ENCODE measurements around the gene MAP3K1. TPM values are rescaled to one million over a fixed set of nuclear protein-coding genes. Genes with fewer than 3 reads are reported as not detected.

The MAP3K1 gene
- total and polyA plus RNA-seq, 9 of the 15 experiments (the other 6 are each of a cell fraction or from before 2014, with no cell fraction given) = 3.9 to 13.9 (median 7.5) TPM

DNA sequence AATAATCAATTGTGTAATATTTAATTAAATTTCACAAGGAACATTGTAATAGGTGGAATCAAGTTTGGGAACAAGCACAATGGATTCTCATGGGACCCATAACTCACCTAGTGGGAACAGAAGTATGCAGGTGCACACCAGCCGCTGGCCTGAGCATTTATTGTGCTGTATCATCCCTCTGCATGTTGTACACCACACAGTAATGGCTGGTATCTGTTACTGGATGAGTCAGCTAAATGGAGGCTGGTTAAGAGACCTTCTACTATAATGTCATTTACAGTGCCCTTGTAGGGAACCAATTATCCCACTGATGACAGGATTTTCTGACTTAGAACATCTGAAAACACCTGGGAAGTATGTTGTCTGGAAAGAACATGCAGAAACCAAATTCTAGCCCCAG, 3.2 kb upstream of the MAP3K1 start (continued):
- no peak for TF ChIP-seq RBM15 (IDR thresholded peaks at IDR 0.05; ENCODE audit: insufficient read depth, low read length)
- TF ChIP-seq, protein P1, sequence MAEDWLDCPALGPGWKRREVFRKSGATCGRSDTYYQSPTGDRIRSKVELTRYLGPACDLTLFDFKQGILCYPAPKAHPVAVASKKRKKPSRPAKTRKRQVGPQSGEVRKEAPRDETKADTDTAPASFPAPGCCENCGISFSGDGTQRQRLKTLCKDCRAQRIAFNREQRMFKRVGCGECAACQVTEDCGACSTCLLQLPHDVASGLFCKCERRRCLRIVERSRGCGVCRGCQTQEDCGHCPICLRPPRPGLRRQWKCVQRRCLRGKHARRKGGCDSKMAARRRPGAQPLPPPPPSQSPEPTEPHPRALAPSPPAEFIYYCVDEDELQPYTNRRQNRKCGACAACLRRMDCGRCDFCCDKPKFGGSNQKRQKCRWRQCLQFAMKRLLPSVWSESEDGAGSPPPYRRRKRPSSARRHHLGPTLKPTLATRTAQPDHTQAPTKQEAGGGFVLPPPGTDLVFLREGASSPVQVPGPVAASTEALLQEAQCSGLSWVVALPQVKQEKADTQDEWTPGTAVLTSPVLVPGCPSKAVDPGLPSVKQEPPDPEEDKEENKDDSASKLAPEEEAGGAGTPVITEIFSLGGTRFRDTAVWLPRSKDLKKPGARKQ (CRISPR knock-in tag; IDR thresholded peaks at IDR 0.05) = no peak
- no peak for TF ChIP-seq GABPB2 (CRISPR knock-in tag; conservative IDR thresholded peaks at IDR 0.05)
- TF ChIP-seq ZNF133 (CRISPR knock-in tag; IDR thresholded peaks at IDR 0.05) = no peak
- 0 out of 2 replicates have a peak, but pooled peaks have one; percentile 43 for TF ChIP-seq MYNN (IDR thresholded peaks at IDR 0.05)
- TF ChIP-seq MYNN (CRISPR knock-in tag; IDR thresholded peaks at IDR 0.05) = no peak
- TF ChIP-seq FUS (optimal IDR thresholded peaks at IDR 0.05; ENCODE audit: low read depth, low read length) = no peak
- TF ChIP-seq, protein P2, sequence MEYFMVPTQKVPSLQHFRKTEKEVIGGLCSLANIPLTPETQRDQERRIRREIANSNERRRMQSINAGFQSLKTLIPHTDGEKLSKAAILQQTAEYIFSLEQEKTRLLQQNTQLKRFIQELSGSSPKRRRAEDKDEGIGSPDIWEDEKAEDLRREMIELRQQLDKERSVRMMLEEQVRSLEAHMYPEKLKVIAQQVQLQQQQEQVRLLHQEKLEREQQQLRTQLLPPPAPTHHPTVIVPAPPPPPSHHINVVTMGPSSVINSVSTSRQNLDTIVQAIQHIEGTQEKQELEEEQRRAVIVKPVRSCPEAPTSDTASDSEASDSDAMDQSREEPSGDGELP (CRISPR knock-in tag; IDR thresholded peaks at IDR 0.05; ENCODE audit: borderline replicate concordance) = no peak
- no peak for TF ChIP-seq DIDO1 (tag; IDR thresholded peaks at IDR 0.05; ENCODE audit: low read depth)
- TF ChIP-seq, protein P3, sequence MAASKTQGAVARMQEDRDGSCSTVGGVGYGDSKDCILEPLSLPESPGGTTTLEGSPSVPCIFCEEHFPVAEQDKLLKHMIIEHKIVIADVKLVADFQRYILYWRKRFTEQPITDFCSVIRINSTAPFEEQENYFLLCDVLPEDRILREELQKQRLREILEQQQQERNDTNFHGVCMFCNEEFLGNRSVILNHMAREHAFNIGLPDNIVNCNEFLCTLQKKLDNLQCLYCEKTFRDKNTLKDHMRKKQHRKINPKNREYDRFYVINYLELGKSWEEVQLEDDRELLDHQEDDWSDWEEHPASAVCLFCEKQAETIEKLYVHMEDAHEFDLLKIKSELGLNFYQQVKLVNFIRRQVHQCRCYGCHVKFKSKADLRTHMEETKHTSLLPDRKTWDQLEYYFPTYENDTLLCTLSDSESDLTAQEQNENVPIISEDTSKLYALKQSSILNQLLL (CRISPR knock-in tag; IDR thresholded peaks at IDR 0.05; ENCODE audit: borderline replicate concordance) = no peak
- TF ChIP-seq ZNF780A (CRISPR knock-in tag; IDR thresholded peaks at IDR 0.05) = no peak
- TF ChIP-seq ZNF764 (CRISPR knock-in tag; IDR thresholded peaks at IDR 0.05; ENCODE audit: low read depth) = no peak
- no peak for TF ChIP-seq ETS2 (tag; IDR thresholded peaks at IDR 0.05; ENCODE audit: borderline replicate concordance, poor library complexity, severe bottlenecking)
- TF ChIP-seq NR1H2 (CRISPR knock-in tag; IDR thresholded peaks at IDR 0.05) = no peak
- no peak for TF ChIP-seq HDAC6 (IDR thresholded peaks at IDR 0.05; ENCODE audit: low read depth, low read length)
- peak; percentile 75 for TF ChIP-seq EP300 (IDR thresholded peaks at IDR 0.05; ENCODE audit: low read length)
- peak; percentile 86 for TF ChIP-seq DPF2 (IDR thresholded peaks at IDR 0.05)
- no peak for TF ChIP-seq CBX5 (IDR thresholded peaks at IDR 0.05; ENCODE audit: borderline replicate concordance, low read depth)
- TF ChIP-seq SMC3 (conservative IDR thresholded peaks at IDR 0.05; ENCODE audit: insufficient read depth, low read depth, low read length) = no peak
- no peak for TF ChIP-seq SMARCA5 (IDR thresholded peaks at IDR 0.05)
- no peak for TF ChIP-seq FIP1L1 (IDR thresholded peaks at IDR 0.05; ENCODE audit: low read depth, low read length, poor library complexity, severe bottlenecking)
- TF ChIP-seq, protein P4, sequence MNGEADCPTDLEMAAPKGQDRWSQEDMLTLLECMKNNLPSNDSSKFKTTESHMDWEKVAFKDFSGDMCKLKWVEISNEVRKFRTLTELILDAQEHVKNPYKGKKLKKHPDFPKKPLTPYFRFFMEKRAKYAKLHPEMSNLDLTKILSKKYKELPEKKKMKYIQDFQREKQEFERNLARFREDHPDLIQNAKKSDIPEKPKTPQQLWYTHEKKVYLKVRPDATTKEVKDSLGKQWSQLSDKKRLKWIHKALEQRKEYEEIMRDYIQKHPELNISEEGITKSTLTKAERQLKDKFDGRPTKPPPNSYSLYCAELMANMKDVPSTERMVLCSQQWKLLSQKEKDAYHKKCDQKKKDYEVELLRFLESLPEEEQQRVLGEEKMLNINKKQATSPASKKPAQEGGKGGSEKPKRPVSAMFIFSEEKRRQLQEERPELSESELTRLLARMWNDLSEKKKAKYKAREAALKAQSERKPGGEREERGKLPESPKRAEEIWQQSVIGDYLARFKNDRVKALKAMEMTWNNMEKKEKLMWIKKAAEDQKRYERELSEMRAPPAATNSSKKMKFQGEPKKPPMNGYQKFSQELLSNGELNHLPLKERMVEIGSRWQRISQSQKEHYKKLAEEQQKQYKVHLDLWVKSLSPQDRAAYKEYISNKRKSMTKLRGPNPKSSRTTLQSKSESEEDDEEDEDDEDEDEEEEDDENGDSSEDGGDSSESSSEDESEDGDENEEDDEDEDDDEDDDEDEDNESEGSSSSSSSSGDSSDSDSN (IDR thresholded peaks at IDR 0.05; ENCODE audit: borderline replicate concordance in 1 of 2, low read depth in 2 of 2, low read length in 2 of 2) = no peak
- no peak for TF ChIP-seq POLR2A (conservative IDR thresholded peaks at IDR 0.05)
